SK-N-MC (cell line): Measurements from ENCODE around the gene CTNNA2.
"Not testable (repeated sequence)": the region's sequence is repeated elsewhere in the genome, so short reads cannot be mapped to it uniquely, and the experiment has no call there.

Experiments used
- DNase-seq: peaks from one replicate; pipeline ENCODE4 v3.0.0-alpha.2; 2011; ENCODE audit warnings: low read depth, low spot score
- H3K27ac ChIP-seq: fragments of 200-600 bp; sonication (generic); 2 replicates; pipeline ENCODE4 v1.5.1; 2016; ENCODE audit warnings: mixed run types
- H3K36me3 ChIP-seq: fragments of 200-600 bp; sonication (generic); 2 replicates; pipeline ENCODE4 v1.6.1; 2017; ENCODE audit warnings: antibody characterized with exemption, low read length, mixed read lengths; ENCODE audit not compliant: insufficient read depth
- H3K4me3 ChIP-seq: fragments of 200-600 bp; sonication (generic); 2 replicates; pipeline ENCODE4 v1.5.1; 2016
- H3K9ac ChIP-seq: fragments of 200-600 bp; sonication (generic); 2 replicates; pipeline ENCODE4 v1.8.0; 2017; ENCODE audit warnings: mixed run types, mixed read lengths; ENCODE audit not compliant: insufficient read length
- H3K9me3 ChIP-seq: fragments of 200-600 bp; sonication (generic); 2 replicates; pipeline ENCODE4 v1.6.1; 2017; ENCODE audit warnings: low read depth, mild to moderate bottlenecking, antibody characterized with exemption, low read length, moderate library complexity, mixed read lengths
- EZH2 ChIP-seq: fragments of 200-600 bp; sonication (generic); IDR thresholded peaks from one replicate; pipeline ENCODE4 v1.6.1; 2017; ENCODE audit warnings: antibody characterized with exemption
- FOXP2 ChIP-seq: optimal IDR thresholded peaks from 2 replicates; pipeline ENCODE3; 2011; ENCODE audit warnings: mild to moderate bottlenecking, moderate library complexity; ENCODE audit not compliant: insufficient read depth; ENCODE audit errors: extremely low read length, control extremely low read depth
- POLR2AphosphoS5 ChIP-seq: IDR thresholded peaks from 2 replicates; pipeline ENCODE4 v1.6.1; 2012; ENCODE audit warnings: mild to moderate bottlenecking, low read depth, low read length, borderline replicate concordance

The CTNNA2 gene

DNA sequence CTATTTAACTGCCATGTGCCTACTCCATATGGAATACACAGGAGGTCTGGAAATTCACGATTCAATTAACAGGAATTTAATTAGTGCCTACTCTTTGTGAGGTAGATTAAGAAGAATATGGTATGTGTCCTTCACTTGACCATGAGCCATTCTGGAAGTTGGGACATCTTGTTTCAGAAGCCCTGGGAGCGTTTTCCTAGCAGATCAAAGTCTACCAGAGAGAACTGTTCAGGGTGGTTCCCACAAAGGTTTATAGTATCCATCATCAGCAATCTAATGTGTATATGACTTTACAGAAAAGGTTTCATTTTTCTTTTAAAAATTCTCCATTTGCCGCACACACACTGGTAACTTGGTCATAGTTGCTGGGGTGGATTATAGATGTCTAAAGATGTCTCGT, 632.6 kb downstream of the CTNNA2 start:
- H3K9me3 ChIP-seq, result no peaks in the 10 kb centered on the region
- H3K4me3 ChIP-seq, result no peak overlapping the region
- no peak overlapping the region for H3K27ac ChIP-seq
- no peak overlapping the region for H3K9ac ChIP-seq
- no peak for TF ChIP-seq FOXP2
- no peak for DNase-seq
- no peaks in the 10 kb centered on the region for H3K36me3 ChIP-seq

DNA sequence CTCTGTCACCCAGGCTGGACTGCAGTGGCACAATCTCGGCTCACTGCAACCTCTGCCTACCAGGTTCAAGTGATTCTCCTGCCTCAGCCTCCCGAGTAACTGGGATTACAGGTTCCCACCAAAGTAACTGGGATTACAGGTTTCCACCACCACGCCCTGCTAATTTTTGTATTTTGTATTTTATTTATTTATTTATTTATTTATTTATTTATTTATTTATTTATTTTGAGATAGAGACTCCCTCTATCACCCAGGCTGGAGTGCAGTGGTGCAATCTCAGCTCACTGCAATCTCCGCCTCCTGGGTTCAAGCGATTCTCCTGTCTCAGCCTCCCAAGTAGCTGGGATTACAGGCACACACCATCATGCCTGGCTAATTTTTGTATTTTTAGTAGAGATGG, 633.9 kb downstream of the CTNNA2 start:
- not testable (repeated sequence) for DNase-seq, H3K36me3 ChIP-seq, H3K4me3 ChIP-seq, H3K9me3 ChIP-seq, H3K9ac ChIP-seq, H3K27ac ChIP-seq

DNA sequence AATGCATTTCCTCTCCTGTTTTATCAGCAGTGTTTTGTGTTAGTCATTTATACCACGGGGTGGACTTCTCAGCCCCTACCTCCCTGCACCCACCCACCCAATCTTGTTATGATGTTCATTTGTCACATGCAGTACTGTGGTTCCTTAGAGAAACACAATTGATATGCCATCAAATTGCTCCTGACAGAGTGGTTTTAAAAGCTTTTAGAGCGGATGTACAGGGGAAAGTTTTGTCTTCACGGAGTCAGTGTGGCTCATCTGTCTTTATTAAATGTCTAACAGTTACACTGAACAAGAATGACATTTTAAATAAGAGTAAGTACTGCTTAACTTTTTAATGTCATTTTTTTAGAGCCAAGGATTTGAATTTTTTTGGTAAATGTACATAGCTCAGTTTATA, 634.8 kb downstream of the CTNNA2 start:
- H3K36me3 ChIP-seq, result no peaks in the 10 kb centered on the region
- DNase-seq, result no peak
- H3K9me3 ChIP-seq, result no peaks in the 10 kb centered on the region
- H3K4me3 ChIP-seq, result no peak overlapping the region
- H3K9ac ChIP-seq, result no peak overlapping the region
- TF ChIP-seq EZH2, result no peak
- no peak for TF ChIP-seq FOXP2
- TF ChIP-seq POLR2AphosphoS5, result no peak
- H3K27ac ChIP-seq, result no peak overlapping the region

DNA sequence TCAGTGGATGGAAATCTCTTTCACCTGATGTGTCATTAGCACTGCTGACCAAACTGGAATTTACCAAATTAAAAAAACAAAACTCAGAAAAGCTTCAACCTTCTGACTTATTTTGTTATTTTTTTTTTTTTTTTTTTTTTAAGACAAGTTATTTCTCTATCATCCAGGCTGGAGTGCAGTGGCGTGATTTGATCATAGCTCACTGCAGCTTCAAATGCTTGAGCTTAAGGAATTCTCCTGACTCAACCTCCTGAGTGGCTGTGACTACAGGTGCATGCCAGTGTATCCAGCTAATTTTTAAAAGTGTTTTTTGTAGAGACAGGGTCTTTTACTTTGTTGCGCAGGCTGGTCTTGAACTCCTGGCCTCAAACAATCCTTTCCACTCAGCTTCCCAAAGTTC, 636.1 kb downstream of the CTNNA2 start:
- Histone ChIP-seq H3K36me3 (no peaks in the 10 kb centered on the region), H3K9me3 (no peaks in the 10 kb centered on the region), H3K4me3 (no peak overlapping the region), H3K27ac (no peak overlapping the region), H3K9ac (no peak overlapping the region)
- DNase-seq, result no peak
- TF ChIP-seq POLR2AphosphoS5, result no peak
- TF ChIP-seq FOXP2, result no peak
- TF ChIP-seq EZH2, result no peak

DNA sequence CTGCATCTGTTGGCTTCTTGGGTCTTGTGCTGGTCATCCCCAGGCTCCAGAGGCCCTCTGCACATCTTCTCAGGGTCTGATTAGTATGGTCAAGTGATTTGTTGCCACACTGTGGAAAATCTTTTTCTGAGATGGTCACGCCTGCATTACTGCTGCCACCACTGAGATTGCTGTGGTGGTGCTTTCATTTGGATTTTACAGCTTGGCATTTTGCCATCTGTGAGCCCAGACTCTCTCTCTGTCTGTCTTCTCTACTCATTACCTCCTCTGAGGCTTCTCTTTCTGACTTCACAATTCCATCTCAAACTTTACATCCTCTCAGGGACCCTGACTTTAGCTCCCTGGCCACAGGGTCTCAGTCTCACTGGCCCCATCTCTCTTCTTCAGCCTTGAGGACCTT, 637.1 kb downstream of the CTNNA2 start:
- DNase-seq, result no peak
- H3K36me3 ChIP-seq, result no peaks in the 10 kb centered on the region
- H3K9me3 ChIP-seq, result no peaks in the 10 kb centered on the region
- no peak overlapping the region for H3K4me3 ChIP-seq
- TF ChIP-seq POLR2AphosphoS5, result no peak
- TF ChIP-seq EZH2, result no peak
- TF ChIP-seq FOXP2, result no peak
- H3K27ac ChIP-seq, result no peak overlapping the region
- H3K9ac ChIP-seq, result no peak overlapping the region

DNA sequence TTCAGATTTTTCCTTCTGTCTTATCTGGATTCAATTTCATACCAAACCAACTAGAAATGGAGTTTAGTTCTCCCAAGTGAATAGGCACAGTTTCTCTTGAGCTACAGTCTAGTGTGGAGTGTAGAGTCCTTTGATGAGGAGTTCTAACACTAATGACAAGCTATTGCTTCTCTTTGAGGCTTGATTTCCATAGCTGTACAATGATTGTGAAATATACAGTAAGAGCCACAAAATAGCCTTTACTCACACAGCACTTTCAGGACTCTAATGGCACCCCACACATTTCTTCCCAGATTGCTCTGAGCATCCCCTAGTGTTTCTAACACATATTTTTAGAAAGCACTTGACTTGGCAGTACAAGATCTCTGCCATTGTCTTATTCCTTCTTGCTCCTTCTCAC, 638.4 kb downstream of the CTNNA2 start:
- no peak overlapping the region for H3K4me3 ChIP-seq
- no peaks in the 10 kb centered on the region for H3K36me3 ChIP-seq
- no peak for DNase-seq
- no peak overlapping the region for H3K27ac ChIP-seq
- no peak for TF ChIP-seq EZH2
- no peak for TF ChIP-seq POLR2AphosphoS5
- no peak for TF ChIP-seq FOXP2
- H3K9ac ChIP-seq, result no peak overlapping the region
- H3K9me3 ChIP-seq, result no peaks in the 10 kb centered on the region

DNA sequence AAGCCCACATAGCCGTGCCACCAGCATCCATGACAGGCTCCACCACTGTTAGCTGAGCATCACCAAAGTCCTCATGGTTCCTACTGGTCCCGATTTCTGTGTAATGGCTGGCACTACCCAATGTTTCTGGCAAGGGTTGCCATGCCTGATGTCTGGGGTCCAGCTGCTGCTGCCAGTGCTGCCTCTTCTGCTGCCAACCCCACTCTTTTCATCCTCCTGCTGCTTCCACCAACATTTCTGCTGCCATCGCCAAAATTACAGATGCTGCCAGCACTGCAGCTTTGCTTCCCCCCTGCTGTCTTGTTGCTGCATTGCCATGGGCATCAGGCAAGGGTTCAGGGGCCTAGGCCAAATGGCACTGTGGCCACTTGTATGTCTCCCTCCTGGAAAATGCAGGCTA, 638.8 kb downstream of the CTNNA2 start:
- no peak overlapping the region for H3K9ac ChIP-seq
- H3K9me3 ChIP-seq, result no peaks in the 10 kb centered on the region
- no peaks in the 10 kb centered on the region for H3K36me3 ChIP-seq
- no peak overlapping the region for H3K4me3 ChIP-seq
- no peak for DNase-seq
- TF ChIP-seq POLR2AphosphoS5 (no peak), EZH2 (no peak), FOXP2 (no peak)
- H3K27ac ChIP-seq, result no peak overlapping the region

DNA sequence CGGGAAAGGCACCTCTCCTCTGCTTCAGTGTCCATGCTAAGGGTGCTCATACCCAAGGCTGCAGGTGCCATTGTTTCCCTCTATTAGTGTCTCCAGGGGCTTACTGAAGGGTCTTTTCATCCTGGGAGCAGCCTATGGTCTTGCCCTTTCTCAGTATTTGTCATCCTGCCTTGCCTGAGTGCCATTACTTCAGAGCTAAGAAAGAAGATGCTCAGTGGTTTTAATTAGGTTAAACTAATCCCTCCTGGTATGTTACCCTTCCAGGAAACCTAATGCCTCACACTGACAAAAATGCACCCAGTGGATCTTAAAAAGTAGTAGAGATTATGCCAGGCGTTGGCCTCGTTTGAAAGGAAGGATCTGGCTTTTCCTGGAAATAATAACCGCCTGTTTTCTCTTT, 640.3 kb downstream of the CTNNA2 start:
- H3K9ac ChIP-seq, result no peak overlapping the region
- TF ChIP-seq POLR2AphosphoS5 (no peak), EZH2 (no peak), FOXP2 (no peak)
- DNase-seq, result no peak
- no peak overlapping the region for H3K27ac ChIP-seq
- no peaks in the 10 kb centered on the region for H3K9me3 ChIP-seq
- H3K36me3 ChIP-seq, result no peaks in the 10 kb centered on the region
- H3K4me3 ChIP-seq, result no peak overlapping the region

DNA sequence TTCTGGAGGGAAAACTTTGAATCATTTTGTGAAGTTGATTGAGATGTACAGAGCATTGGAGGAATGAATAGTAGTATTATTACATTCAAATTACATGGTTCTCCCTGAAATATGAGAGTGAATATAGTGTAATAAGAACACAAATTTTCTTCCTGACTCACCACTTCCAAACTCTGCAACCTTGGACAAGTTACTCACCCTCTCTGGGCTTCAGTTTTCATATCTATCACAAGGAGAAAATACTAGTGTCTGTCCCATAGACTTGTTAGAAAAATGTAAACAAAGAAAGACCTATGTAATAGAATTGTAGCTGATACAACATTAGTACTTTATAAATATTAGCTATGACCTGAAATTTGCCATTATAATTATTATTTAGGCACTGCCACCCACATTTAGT, 640.9 kb downstream of the CTNNA2 start:
- Histone ChIP-seq H3K4me3 (no peak overlapping the region), H3K9ac (no peak overlapping the region), H3K36me3 (no peaks in the 10 kb centered on the region), H3K27ac (no peak overlapping the region), H3K9me3 (no peaks in the 10 kb centered on the region)
- no peak for TF ChIP-seq FOXP2
- TF ChIP-seq POLR2AphosphoS5, result no peak
- TF ChIP-seq EZH2, result no peak
- DNase-seq, result no peak
